Measurements from ENCODE around the gene TYW5. TPM values are rescaled to one million over a fixed set of nuclear protein-coding genes. Genes with fewer than 3 reads are reported as not detected.

TYW5 gene
- polyA plus RNA-seq, 1 experiment: 6.7 TPM

DNA sequence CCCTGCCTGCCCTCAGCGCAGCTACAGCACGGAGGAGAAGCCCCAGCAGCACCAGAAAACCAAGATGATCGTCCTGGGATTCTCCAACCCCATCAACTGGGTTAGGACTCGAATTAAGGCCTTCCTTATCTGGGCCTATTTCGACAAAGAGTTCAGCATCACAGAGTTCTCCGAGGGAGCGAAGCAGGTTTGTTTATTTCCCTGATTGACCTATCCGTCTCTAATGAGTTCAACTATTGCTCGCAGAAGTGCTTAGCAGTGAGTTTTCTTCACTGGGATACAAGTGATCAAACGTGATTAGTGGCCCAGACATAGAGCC lies 730 bp upstream of the TYW5 start:
- DNase-seq (ENCODE audit: low read depth, low spot score): no peak
- peak overlapping the region; percentile 95 for H3K27ac ChIP-seq (ENCODE audit: low read depth, low read length)
- H3K4me3 ChIP-seq (ENCODE audit: low read depth, low read length): peak overlapping the region; percentile 90
- H3K27me3 ChIP-seq (ENCODE audit: control insufficient read depth, insufficient read depth, low read length): no peaks in the 10 kb centered on the region
- ChIA-PET POLR2A (no interaction called here), CTCF (no interaction called here)
- H3K9me3 ChIP-seq (ENCODE audit: control insufficient read depth, insufficient read depth, low read length): no peaks in the 10 kb centered on the region; the same call in 1 of the 2 replicates
- TF ChIP-seq, protein P1, sequence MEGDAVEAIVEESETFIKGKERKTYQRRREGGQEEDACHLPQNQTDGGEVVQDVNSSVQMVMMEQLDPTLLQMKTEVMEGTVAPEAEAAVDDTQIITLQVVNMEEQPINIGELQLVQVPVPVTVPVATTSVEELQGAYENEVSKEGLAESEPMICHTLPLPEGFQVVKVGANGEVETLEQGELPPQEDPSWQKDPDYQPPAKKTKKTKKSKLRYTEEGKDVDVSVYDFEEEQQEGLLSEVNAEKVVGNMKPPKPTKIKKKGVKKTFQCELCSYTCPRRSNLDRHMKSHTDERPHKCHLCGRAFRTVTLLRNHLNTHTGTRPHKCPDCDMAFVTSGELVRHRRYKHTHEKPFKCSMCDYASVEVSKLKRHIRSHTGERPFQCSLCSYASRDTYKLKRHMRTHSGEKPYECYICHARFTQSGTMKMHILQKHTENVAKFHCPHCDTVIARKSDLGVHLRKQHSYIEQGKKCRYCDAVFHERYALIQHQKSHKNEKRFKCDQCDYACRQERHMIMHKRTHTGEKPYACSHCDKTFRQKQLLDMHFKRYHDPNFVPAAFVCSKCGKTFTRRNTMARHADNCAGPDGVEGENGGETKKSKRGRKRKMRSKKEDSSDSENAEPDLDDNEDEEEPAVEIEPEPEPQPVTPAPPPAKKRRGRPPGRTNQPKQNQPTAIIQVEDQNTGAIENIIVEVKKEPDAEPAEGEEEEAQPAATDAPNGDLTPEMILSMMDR (IDR thresholded peaks at IDR 0.05; ENCODE audit: low read depth, low read length): no peak

DNA sequence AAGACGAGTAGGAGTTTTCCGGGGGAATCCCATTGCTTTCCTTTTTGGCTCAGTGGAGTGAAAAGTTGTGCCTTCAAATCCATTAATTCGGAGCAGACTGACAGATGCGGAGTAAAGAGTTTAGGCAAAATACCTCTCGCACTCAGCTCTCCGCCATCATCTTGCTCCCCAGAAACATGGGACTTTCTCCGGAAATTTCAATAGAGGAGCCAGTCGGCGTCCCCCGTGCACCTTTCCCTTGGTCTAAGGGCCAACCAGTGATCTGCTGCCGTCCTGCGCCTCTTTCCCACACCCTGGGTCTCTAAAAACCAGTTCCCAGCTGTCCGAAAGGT lies 318 bp downstream of the TYW5 start:
- ChIA-PET POLR2A (no interaction called here), CTCF (interaction anchor here (0.6 kb wide), 1 partner anchor 782 kb away, joined by 3 read pairs; no protein-coding TSS in a partner anchor)
- Histone ChIP-seq H3K27ac (ENCODE audit: low read depth, low read length) (peak overlapping the region; percentile 95), H3K27me3 (ENCODE audit: control insufficient read depth, insufficient read depth, low read length) (no peaks in the 10 kb centered on the region), H3K4me3 (ENCODE audit: low read depth, low read length) (peak overlapping the region; percentile 90), H3K9me3 (ENCODE audit: control insufficient read depth, insufficient read depth, low read length) (no peaks in the 10 kb centered on the region; the same call in 1 of the 2 replicates)
- DNase-seq (ENCODE audit: low read depth, low spot score): no peak
- TF ChIP-seq, protein P1 (IDR thresholded peaks at IDR 0.05; ENCODE audit: low read depth, low read length): no peak

DNA sequence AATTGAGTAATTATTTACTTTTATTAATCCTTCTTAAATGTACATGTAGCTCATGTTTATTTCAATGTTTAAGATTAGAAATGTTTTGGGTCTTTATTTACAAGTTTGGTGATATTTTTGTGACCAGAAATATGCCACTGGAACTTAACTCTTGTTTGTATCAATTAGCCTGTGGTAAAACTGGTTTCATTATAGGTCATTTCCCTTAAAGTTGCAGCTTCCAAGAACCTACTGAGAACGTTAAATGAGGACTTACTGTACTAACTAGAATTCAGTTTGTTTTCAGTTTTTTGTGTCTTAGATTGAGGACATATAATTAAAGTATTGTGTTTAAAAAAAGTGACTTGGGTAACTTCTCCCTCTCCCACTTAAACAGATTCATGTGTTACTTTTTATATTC lies 4.3 kb downstream of the TYW5 start:
- H3K9me3 ChIP-seq (ENCODE audit: control insufficient read depth, insufficient read depth, low read length): no peaks in the 10 kb centered on the region; the same call in 1 of the 2 replicates
- no peak for DNase-seq (ENCODE audit: low read depth, low spot score)
- POLR2A ChIA-PET: no interaction called here
- H3K27me3 ChIP-seq (ENCODE audit: control insufficient read depth, insufficient read depth, low read length): no peaks in the 10 kb centered on the region
- TF ChIP-seq, protein P1 (IDR thresholded peaks at IDR 0.05; ENCODE audit: low read depth, low read length): no peak
- H3K27ac ChIP-seq (ENCODE audit: low read depth, low read length): no peak overlapping the region
- no peak overlapping the region for H3K4me3 ChIP-seq (ENCODE audit: low read depth, low read length)
- CTCF ChIA-PET: interaction anchor here (0.8 kb wide), 1 partner anchor 11 kb away, joined by 6 read pairs; no protein-coding TSS in a partner anchor

DNA sequence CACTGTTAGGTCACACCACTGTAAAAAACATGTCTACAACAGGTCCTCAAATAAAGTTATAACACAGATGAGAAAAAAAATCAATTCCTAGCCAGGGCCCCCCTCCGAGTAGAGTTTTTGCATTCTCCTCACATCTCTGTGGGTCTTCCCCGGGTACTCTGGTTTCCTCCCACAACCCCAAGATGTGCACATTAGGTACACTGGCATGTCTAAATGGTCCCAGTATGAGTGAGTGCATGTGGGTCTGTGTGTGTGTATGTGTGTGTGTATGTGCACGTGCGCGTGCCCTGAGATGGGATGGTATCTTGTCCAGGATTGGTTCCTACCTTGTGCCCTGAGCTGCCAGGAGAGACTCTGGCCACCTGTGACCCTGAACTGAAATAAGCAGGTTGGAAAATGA lies 4.9 kb downstream of the TYW5 start:
- DNase-seq (ENCODE audit: low read depth, low spot score): no peak
- H3K27me3 ChIP-seq (ENCODE audit: control insufficient read depth, insufficient read depth, low read length): no peaks in the 10 kb centered on the region
- ChIA-PET POLR2A (no interaction called here), CTCF (interaction anchor here (0.8 kb wide), 1 partner anchor 11 kb away, joined by 6 read pairs; no protein-coding TSS in a partner anchor)
- no peaks in the 10 kb centered on the region for H3K9me3 ChIP-seq (ENCODE audit: control insufficient read depth, insufficient read depth, low read length)
- TF ChIP-seq, protein P1 (IDR thresholded peaks at IDR 0.05; ENCODE audit: low read depth, low read length): no peak
- no peak overlapping the region for H3K27ac ChIP-seq (ENCODE audit: low read depth, low read length)
- no peak overlapping the region for H3K4me3 ChIP-seq (ENCODE audit: low read depth, low read length)

DNA sequence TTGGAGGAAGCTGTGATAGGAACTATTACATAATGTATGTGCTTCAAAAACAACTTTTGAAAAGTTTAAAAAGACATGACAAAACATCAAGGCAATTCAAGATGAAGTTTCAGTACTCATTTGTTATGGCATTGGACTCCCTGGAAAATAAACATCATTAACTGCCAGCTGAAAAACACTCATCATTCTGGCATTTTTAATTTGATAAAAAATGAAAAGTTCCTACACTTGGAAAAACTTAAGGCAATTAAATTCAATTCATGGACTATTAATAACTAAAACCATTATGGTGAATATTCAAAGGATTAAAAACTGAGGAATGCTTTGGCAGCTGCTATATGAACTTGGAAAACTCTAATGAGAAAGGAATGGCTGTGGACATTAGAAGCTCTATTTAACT lies 8.5 kb downstream of the TYW5 start:
- Histone ChIP-seq H3K27me3 (ENCODE audit: control insufficient read depth, insufficient read depth, low read length) (no peaks in the 10 kb centered on the region), H3K4me3 (ENCODE audit: low read depth, low read length) (no peak overlapping the region), H3K9me3 (ENCODE audit: control insufficient read depth, insufficient read depth, low read length) (no peaks in the 10 kb centered on the region), H3K27ac (ENCODE audit: low read depth, low read length) (no peak overlapping the region)
- TF ChIP-seq, protein P1 (IDR thresholded peaks at IDR 0.05; ENCODE audit: low read depth, low read length): no peak
- ChIA-PET POLR2A (no interaction called here), CTCF (interaction anchor here (0.7 kb wide), 1 partner anchor 759 kb away, joined by 3 read pairs; no protein-coding TSS in a partner anchor)
- DNase-seq (ENCODE audit: low read depth, low spot score): no peak
